HepG2 (cell line): ENCODE data around the gene LIME1.

ENCODE experiments used
- POLR2A ChIP-seq, 2 experiments: IDR thresholded peaks; 2 replicates each; pipeline ENCODE4 v1.6.1; 2011; ENCODE audit warnings: low read depth in 2 of 2, low read length in 2 of 2, mild to moderate bottlenecking in 1 of 2, moderate library complexity in 1 of 2; ENCODE audit not compliant: insufficient read depth in 1 of 2
- ZNF224 ChIP-seq: sonication (generic); formaldehyde crosslinking; IDR thresholded peaks from 2 replicates; pipeline ENCODE4 v1.5.0; 2020; ENCODE audit warnings: mild to moderate bottlenecking, missing genetic modification reagents

- no peak for TF ChIP-seq POLR2A (IDR thresholded peaks at IDR 0.05; ENCODE audit: insufficient read depth in 1 of 2, low read depth in 2 of 2, low read length in 2 of 2)
- no peak for TF ChIP-seq ZNF224
These were observed 50.8 kb downstream of the LIME1 start for GRCh38 chr20:63787302-63787701.
